ENCODE measurements around the gene PKP1. TPM values are rescaled to one million over a fixed set of nuclear protein-coding genes. Genes with fewer than 3 reads are reported as not detected.

The PKP1 gene
- total RNA-seq, 1 donor = under 0.01 TPM

- no peak overlapping the region for H3K4me3 ChIP-seq (ENCODE audit: low read depth, low read length)
- no peak for TF ChIP-seq CTCF (IDR thresholded peaks at IDR 0.05; ENCODE audit: insufficient read depth, low read length)
- no peak for DNase-seq (ENCODE audit: low read depth)
Observed at GRCh38 chr1:201250326-201251011, 32.8 kb upstream of the PKP1 start.

- no peak for DNase-seq (ENCODE audit: low read depth)
- TF ChIP-seq CTCF (IDR thresholded peaks at IDR 0.05; ENCODE audit: insufficient read depth, low read length) = no peak
- H3K4me3 ChIP-seq (ENCODE audit: low read depth, low read length) = no peak overlapping the region
Observed at GRCh38 chr1:201251411-201251810, 31.9 kb upstream of the PKP1 start.

GRCh38 chr1:201251851-201252430 is 31.4 kb upstream of the PKP1 start:
- TF ChIP-seq CTCF (IDR thresholded peaks at IDR 0.05; ENCODE audit: insufficient read depth, low read length) = no peak
- DNase-seq (ENCODE audit: low read depth) = no peak
- no peak overlapping the region for H3K4me3 ChIP-seq (ENCODE audit: low read depth, low read length)

GRCh38 chr1:201252944-201253371 is 30.3 kb upstream of the PKP1 start:
- DNase-seq (ENCODE audit: low read depth) = no peak
- no peak overlapping the region for H3K4me3 ChIP-seq (ENCODE audit: low read depth, low read length)
- no peak for TF ChIP-seq CTCF (IDR thresholded peaks at IDR 0.05; ENCODE audit: insufficient read depth, low read length)

- TF ChIP-seq CTCF (IDR thresholded peaks at IDR 0.05; ENCODE audit: insufficient read depth, low read length) = no peak
- H3K4me3 ChIP-seq (ENCODE audit: low read depth, low read length) = no peak overlapping the region
- no peak for DNase-seq (ENCODE audit: low read depth)
Observed at GRCh38 chr1:201253411-201253810, 29.9 kb upstream of the PKP1 start.

GRCh38 chr1:201253906-201254624 is 29.2 kb upstream of the PKP1 start:
- no peak overlapping the region for H3K4me3 ChIP-seq (ENCODE audit: low read depth, low read length)
- no peak for TF ChIP-seq CTCF (IDR thresholded peaks at IDR 0.05; ENCODE audit: insufficient read depth, low read length)
- DNase-seq (ENCODE audit: low read depth) = no peak
